BJ (cell line): ENCODE results near the gene CD79A. TPM values are rescaled to one million over a fixed set of nuclear protein-coding genes. Genes with fewer than 3 reads are reported as not detected.

ENCODE experiments used
- CTCF ChIA-PET: fragments of 350-600 bp; formaldehyde crosslinking; extraction: SDS; loops from one replicate; lab custom pipeline; 2021; ENCODE audit warnings: antibody characterized with exemption, inconsistent platforms; lab: Yijun Ruan, JAX
- POLR2A ChIA-PET: fragments of 300-600 bp; sonication (Branson Sonifier 250); formaldehyde crosslinking; extraction: SDS; loops from one replicate; lab custom pipeline; 2021; ENCODE audit warnings: antibody characterized with exemption; lab: Charles Lee
- DNase-seq: peaks from one replicate; pipeline ENCODE4 v3.0.0-alpha.2; 2011; ENCODE audit warnings: low read depth
- H3K27me3 ChIP-seq: 2 replicates; pipeline ENCODE4 v1.6.0; 2011; ENCODE audit warnings: low read length; ENCODE audit not compliant: control insufficient read depth, insufficient read depth
- H3K36me3 ChIP-seq: 2 replicates; pipeline ENCODE4 v1.5.1; 2011; ENCODE audit warnings: low read length; ENCODE audit not compliant: control insufficient read depth, insufficient read depth
- H3K4me3 ChIP-seq: 2 replicates; pipeline ENCODE4 v1.5.1; 2011; ENCODE audit warnings: low read depth, mild to moderate bottlenecking, control low read depth, low read length
- polyA plus RNA-seq: library from polyadenylated mRNA; depleted of rRNA; stranded (reverse); fragments of >200 nt; gene quantifications from 2 replicates; pipeline ENCODE4 v1.2.3, GENCODE V29; 2011
- TF ChIP-seq, protein P1 (sequence below): IDR thresholded peaks from 2 replicates; pipeline ENCODE4 v1.5.1; 2011; ENCODE audit warnings: low read depth, mild to moderate bottlenecking, control low read depth, inconsistent platforms, low read length, moderate library complexity; ENCODE audit not compliant: insufficient read depth

Gene CD79A
- polyA plus RNA-seq, 1 experiment = 0.37 TPM

DNA sequence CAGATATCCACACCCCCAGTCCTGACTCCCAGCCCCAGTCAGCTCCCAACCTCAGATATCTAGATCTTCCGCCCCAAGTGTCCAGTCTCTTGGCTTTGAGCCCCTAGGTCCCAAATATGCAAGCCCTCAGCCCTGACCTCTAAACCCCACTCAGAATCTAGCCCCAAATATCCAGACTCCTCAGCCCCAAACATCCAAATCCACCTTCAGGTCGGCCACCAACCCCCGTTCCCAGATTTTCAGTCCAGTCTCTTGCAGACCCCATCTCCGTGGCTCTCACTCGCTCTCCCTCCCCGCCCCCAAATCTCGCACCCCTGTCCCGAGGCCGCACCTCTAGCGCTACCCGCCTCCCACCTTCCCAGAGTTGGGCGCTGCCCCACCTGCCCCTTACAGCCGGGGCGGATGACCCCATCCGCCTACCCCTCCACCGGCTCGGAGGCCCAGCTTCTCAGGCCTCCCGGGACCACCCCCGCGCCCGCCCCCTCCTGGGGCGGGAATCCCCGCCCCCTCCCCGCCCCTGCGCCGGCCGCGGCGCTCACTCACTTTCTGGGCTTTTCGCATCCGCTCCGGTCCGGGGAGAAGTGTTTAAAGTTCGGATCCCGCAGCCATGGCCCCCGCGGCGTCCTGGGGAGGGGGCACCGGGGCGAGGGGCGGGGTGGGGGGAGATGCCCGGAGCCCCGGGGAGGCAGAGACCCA, 50.6 kb downstream of the CD79A start:
- peaks cover 66% of the 10 kb centered on the region for H3K27me3 ChIP-seq
- DNase-seq = no peak
- CTCF ChIA-PET = interaction anchor here (0.6 to 1.3 kb wide), 3 partner anchors 10 to 1292 kb away, joined by 3 to 5 read pairs (median 4); no protein-coding TSS in a partner anchor
- H3K4me3 ChIP-seq = peak overlapping the region; percentile 30
- TF ChIP-seq, protein P1, sequence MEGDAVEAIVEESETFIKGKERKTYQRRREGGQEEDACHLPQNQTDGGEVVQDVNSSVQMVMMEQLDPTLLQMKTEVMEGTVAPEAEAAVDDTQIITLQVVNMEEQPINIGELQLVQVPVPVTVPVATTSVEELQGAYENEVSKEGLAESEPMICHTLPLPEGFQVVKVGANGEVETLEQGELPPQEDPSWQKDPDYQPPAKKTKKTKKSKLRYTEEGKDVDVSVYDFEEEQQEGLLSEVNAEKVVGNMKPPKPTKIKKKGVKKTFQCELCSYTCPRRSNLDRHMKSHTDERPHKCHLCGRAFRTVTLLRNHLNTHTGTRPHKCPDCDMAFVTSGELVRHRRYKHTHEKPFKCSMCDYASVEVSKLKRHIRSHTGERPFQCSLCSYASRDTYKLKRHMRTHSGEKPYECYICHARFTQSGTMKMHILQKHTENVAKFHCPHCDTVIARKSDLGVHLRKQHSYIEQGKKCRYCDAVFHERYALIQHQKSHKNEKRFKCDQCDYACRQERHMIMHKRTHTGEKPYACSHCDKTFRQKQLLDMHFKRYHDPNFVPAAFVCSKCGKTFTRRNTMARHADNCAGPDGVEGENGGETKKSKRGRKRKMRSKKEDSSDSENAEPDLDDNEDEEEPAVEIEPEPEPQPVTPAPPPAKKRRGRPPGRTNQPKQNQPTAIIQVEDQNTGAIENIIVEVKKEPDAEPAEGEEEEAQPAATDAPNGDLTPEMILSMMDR = no peak
- H3K36me3 ChIP-seq = no peaks in the 10 kb centered on the region
- POLR2A ChIA-PET = no interaction called here

DNA sequence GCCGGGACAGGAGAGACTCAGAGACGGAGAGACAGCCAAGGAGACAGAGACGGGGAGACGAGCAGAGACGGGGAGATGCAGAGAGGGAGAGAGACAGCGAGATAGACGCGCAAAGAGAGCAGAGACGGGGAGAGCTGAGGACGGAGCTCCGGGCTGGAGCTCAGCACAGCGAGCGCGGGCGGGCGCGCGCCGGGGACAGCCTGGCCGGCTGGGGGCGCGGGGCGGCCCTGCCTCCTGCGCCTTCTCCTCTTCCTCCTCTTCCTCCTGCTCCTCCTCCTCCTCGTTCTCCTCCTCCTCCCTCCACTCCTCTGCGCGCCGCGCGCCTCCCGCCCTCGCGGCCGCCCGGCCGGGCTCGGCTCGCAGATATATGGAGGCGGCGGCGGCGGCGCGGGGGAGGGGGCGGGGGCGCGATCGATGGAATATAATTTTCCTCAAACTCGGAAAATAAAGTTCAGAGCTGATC, 51.2 kb downstream of the CD79A start, which contains the start of gene ERFL:
TSS of gene ERFL (minus strand) at position 229 of the 463 bp plus-strand sequence. CDS start 15,530 bp downstream, outside the sequence.
- TF ChIP-seq, protein P1 = no peak
- POLR2A ChIA-PET = no interaction called here
- Histone ChIP-seq H3K36me3 (no peaks in the 10 kb centered on the region), H3K27me3 (peaks cover 65% of the 10 kb centered on the region), H3K4me3 (peak within 1 kb of the TSS; percentile 30)
- CTCF ChIA-PET = interaction anchor here (0.6 to 1.3 kb wide), 3 partner anchors 9 to 1292 kb away, joined by 3 to 5 read pairs (median 4); no protein-coding TSS in a partner anchor
- DNase-seq = no peak

DNA sequence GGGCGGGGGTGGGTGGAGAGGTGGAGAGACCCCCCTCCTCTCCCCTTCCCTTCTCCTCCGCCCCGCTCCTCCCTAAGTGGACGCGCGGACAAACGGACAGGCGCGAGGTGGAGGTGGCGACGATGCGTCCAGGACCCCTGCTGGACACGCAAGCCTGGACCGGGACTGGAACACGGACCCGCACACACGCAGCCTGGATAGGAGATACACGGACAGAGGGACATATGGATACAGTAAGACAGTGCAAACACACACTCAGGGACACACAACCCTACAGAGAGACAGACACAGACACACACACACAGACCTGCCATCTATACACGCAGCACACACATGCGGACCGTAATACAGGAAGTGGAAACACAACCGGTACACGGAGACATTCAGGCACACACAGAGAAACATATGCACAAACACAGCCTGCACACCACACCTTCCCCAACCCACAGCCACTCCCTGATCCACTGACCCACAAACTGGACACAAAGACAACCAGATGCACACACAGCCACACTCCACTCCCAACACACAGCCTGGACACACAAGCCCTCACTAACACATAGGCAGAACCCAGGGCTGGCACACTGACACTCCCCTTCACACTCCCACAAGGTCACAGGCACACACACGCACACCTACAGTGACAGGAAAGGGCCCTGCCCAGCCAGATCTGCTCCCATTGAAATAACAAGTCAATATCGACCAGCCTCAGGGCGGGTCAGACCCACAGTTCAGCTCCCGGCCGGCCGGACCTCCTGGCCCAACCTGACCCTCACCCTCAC, 51.9 kb downstream of the CD79A start:
- TF ChIP-seq, protein P1 = no peak
- Histone ChIP-seq H3K36me3 (no peaks in the 10 kb centered on the region), H3K4me3 (peak overlapping the region; percentile 17), H3K27me3 (peaks cover 69% of the 10 kb centered on the region)
- no peak for DNase-seq
- POLR2A ChIA-PET = no interaction called here
- CTCF ChIA-PET = interaction anchor here (0.7 to 1.0 kb wide), 2 partner anchors 9 to 17 kb away, joined by 3 to 4 read pairs; no protein-coding TSS in a partner anchor

DNA sequence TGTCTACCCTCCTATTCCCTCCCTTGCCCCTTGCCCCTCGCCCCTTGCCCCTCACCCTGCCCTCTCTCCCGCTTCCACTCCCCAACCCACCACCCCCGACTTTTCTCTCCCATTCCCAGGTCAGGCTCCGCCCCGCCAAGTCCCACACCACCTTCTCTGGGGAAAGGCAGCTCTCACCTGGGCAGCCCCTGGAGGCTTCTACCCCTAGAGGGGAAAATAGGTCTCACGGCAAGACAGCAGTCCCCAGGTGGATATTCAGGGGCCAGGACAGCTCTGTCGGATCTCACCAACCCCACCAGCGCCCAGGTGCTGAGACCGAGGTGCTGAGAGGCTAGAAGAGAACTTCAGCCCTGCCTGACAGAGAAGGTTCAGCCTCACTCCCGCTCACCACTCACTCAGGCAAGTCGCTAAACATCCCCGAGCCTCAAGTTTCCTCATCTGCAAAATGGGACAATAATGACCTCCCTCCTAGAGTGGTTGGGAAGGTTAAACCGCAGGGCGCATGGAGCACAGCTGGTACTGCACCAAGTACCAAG, 52.5 kb downstream of the CD79A start:
- ChIA-PET POLR2A (no interaction called here), CTCF (interaction anchor here (0.7 to 1.5 kb wide), 2 partner anchors 16 to 21 kb away, joined by 3 to 5 read pairs; no protein-coding TSS in a partner anchor)
- peaks cover 66% of the 10 kb centered on the region for H3K27me3 ChIP-seq
- TF ChIP-seq, protein P1 = no peak
- no peak overlapping the region for H3K4me3 ChIP-seq
- H3K36me3 ChIP-seq = no peaks in the 10 kb centered on the region
- no peak for DNase-seq
